HG02642 (cell line): Measurements from ENCODE around the gene FUCA2.
"Not testable (repeated sequence)": the region's sequence is repeated elsewhere in the genome, so short reads cannot be mapped to it uniquely, and the experiment has no call there.

Source experiments
- ATAC-seq: cut with Tn5 transposase; IDR thresholded peaks from one replicate; pipeline ENCODE4 v1.9.1; 2021; ENCODE audit warnings: mild to moderate bottlenecking; ENCODE audit not compliant: unreplicated experiment, poor library complexity

FUCA2 gene

DNA sequence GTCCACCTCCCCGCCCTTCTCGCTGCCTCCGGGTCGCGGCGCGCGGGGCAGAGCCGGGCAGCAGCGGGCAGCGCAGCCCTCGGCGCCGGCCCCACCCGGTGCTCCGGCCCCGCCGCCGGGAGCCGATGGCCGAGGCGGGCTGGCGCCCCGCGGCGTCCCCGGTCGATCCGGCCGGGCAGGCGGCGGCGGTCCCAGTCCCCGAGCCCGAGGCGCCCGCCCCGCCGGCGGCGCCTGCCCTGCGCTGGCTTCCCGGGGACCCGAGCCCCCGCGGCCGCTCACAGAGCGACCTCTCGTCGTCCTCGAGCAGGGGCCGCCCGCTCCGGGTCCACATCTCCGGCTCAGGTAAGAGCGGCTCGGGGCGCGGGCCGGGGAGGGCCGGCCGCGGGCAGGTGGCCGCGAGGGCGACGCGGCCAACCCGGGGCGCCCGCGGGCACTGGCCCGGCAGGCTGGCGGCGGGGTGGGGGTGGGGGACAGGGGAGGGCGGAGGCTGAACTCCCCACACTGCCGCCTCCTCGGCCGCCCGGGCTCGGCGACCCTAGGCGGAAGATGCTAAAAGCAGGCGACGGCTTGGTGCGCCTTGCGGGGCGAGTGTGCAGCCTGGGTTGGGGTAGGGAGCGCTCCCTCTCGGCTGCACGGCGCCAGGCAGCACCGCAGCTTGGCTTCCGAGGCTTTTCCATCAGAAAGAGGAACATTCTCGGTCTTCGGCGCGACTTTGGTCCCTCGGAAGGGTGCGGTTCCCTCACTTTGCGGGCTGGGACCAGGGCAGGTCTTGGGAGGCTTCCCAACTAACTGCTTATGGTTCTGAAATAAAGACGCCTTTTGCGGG is 25.6 kb upstream of the FUCA2 start:
- ATAC-seq: peak; percentile 70

DNA sequence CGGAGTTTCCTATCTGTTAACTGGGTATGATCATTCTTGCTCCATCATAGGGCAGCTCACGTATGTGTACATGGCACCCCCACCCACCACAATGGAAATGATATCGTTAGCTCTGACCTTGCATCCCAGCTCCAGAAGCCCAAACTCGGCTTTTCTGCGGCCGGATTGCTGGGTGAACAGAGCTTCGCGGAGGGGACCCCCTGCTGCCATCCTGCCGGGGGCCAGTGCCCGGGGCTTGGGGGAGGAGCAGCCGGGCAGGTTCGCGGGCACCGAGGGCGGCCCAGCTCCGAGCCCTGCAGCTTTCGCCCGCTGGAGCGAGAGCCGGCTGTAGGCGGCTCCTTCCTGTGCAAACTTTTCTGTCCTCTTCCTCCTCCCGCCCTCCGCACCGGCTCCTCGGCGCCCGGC is 24.9 kb upstream of the FUCA2 start:
- peak; percentile 78 for ATAC-seq

DNA sequence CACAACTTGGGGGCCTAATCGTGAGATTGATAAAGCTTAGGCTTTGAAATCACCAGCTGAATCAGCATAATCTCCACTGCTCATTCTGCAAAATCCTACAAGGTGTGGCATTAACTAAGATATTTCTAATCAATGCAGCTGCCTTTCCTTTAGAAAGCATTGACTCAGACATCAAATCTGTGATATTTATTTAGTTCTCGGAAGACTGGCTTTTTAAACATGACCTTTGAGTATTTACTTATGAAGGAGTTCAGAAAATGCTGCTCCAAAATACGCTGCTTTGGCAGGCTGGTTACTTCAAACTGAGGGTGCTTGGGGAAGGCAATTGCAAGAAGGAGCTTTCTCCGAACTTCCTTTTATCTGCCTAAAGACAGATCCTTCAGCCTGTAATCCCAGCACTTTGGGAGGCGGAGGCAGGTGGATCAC is 23.7 kb upstream of the FUCA2 start:
- no peak for ATAC-seq

DNA sequence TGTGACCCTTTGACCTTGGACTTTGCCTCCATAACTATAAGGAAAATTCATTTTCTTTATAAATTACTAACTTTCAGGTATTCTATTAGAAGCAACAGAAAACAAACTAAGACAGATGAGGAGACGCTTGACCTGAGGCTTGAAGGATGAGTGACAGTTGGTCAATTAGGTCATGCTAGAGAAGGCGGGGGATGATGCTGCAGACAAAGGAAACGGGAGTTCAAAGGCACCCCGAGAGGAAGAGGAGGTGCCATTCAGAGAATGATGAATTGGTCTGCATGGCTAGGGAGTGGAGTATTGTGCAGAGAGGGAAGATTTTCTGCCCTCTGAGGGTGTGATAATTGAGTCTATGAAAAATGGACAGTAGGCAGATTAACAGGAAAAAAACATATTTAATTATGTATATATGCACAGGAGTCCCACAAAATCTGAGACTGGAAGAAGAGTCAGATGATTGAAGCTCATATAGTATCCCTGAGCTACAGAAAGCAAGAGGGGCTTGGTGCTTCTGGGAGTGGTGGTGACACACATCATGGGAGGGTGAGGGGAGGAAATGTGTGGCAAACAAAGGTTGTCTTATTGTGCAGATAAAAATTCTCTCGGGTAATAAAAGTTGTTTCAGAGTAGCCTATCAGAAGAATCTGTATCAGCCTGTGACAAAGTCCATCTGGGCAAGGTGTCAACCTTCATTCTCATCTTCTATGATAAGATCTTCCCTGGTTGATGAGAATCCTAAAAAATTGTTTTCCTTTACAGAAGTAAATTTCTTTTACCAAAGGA is 20.4 kb upstream of the FUCA2 start:
- ATAC-seq: no peak

DNA sequence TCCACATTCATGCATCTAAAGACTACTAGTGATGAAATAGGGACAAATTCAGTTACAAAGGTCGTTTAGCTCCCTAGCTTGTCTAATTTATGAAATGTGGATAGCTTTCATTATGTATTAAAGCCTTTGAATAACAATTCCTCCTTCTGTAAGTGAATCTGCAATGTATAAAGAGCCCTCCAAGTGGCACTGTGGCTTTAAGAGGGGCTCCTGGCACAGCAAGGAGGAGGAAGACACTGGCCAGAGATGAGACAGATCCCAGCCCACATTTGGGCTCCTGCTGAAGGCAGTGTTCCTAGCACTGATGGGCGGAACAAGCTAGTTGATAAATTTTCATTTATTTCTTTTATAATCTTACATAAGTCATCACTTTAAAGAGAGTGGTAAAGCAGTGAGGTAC is 17.6 kb upstream of the FUCA2 start:
- ATAC-seq: no peak

DNA sequence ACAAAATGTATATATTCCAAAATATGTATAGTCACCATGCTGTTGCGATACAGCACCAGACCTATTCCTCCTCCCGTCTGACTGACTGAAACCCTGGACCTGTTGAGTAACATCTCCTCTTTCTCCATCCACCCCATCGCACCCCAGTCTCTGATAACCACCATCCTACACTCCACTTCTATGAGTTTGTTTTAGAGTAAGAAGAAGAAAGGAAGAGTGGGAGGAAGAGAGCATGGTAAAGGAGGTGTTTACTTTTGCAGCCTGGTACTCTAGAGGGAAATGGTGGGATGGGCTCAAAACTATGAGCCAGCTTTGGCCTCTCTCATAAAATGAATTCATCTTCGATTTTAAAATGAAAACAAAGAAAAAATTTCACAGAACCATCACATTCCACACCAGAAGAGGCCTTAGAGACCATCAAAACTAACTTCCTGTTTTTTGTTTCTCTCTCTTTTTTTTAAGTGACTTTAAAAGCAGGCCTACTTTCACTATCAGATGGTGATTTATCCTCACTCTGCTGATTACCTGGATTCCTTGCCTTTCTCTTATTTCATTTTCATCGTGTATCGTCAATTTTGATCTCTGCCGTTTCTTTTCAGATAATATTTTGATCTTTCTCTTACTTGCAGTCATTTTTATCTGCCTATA is 16.8 kb upstream of the FUCA2 start:
- ATAC-seq: peak; percentile 61

DNA sequence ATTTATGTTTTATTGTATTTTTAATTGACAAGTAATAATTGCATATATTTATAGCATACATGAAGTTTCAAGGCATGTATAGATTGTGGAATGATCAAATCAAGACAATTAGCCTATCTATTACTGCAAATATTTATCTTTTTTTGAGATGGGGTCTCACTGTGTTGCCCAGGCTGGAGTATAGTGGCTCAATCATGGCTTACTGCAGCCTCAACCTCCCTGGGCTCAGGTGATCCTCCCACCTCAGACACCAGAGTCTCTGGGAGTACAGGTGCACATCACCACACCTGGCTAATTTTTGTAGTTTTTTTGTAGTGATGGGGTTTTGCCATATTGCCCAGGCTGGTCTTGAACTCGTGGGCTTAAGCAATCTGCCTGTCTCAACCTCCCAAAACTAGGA is 16.2 kb upstream of the FUCA2 start:
- no peak for ATAC-seq

DNA sequence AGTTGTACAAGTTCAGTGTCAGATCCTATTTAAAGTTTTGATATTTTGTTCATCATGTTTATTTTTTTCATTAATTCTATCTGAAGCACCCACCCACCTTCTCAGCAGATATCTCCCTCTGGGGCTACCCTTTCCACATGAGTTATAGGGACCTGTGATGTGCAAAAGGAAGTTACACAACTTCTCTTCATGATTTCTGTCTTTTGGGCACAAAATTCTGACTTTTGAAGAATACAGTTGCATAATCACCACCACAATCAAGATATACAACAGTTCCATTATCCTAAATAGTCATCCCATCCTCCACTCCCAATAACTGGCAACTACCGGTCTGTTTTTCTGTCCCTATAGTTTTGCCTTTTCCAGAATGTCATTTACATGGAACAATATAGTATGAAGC is 13.8 kb upstream of the FUCA2 start:
- ATAC-seq: no peak

DNA sequence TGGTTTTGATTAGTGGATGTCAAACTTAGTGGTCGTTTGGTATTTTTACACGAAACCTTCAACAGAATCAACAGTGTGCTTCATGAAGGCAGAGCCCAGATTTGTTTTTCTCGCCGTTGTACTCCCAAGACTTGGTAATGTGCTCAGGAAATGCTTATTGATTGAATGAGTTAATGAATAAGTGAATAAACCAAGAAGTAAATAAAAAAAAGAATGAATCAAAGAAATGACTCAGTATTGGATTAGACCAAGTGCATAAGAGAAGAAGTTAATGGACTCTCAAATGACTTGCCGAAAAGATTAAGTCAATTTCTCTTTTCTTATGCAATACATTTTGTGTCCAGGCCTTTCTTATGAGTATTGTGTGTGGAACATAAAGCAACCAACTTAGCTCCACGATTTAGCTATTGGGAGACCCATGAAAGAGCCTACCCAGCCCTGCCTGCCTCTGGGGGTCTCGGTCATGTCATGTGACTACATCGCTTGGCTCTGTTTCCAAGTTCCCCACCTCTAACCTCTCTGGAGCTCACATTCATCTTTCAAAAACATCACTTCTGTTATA is 10.6 kb upstream of the FUCA2 start:
- no peak for ATAC-seq

DNA sequence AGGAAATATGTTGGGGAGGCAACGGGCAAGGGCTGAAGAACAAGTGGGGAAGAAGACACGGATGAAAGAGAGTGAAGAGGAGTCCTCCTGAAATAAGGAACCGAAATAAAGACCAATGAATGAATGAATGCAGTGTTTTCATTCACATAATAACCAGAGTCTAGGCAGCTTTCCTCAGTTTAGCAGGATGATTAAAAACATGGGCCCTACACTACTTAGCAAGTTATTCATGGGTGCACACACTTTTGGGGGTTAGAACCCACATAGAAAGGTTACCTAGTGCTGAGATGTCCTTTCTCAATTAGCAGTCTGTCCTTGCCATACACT is 5.9 kb upstream of the FUCA2 start:
- no peak for ATAC-seq

DNA sequence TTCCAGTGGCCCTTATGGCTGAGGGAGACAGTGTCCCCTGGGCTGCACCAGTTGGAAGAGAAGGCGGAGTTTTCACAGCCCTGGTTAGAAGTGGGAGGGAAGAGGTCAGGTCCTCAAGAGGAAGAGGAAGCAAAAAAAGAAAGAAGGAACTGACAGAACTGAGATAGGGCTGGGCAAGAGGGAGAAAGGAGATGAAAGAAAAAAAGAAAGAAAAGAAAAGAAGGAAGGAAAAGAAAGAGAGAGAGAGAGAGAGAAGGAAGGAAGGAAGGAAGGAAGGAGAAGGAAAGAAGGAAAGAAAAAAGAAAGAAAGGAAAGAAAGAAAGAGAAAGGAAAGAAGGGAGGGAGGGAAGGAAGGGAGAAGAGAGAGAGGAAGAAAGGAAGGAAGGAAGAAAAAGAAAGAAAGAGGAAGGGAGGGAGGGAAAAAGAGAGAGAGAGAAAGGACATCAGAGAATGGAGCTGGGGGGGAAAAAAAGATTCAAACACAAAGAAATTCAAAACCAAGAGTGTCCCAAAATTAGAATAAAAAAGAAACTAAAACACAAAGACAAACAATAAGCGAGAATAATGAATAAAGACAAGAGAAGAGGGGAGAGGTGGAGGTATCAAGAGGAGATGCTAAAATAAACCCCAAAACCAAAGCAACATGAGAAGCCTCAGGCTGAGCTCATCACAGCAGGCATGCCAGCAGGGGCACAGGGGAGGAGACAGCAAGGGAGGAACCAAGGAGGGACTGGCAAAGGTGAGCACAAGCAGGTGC is 5.3 kb upstream of the FUCA2 start:
- no peak for ATAC-seq

DNA sequence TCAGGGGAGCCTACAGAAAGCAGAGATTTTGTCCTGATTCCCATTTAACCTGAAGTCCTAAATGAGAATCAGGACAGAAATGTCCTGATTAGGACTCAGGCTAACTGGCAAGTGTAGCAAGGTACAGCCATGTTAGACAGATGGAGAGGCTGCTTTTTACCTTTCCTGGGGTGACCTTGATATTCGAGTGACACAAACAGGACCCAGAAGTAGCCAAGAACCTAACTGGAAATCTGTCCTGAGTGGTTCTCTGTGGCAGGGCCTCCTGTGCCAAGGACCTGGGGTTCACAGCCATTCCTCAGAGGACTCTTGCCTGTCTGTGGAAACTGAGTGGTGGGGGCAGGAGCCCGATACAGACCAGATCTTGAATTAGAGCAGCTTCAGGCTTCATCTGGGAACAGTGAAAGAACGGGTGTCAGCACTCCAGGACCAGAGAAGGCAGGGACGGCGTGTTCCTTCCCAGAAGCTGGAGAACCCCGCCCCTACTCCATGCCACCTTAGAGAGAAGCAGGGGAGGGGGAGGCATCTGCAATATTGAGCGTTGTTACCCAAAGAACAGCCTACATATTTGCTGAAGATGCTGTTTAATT is 4.3 kb upstream of the FUCA2 start:
- ATAC-seq: no peak

DNA sequence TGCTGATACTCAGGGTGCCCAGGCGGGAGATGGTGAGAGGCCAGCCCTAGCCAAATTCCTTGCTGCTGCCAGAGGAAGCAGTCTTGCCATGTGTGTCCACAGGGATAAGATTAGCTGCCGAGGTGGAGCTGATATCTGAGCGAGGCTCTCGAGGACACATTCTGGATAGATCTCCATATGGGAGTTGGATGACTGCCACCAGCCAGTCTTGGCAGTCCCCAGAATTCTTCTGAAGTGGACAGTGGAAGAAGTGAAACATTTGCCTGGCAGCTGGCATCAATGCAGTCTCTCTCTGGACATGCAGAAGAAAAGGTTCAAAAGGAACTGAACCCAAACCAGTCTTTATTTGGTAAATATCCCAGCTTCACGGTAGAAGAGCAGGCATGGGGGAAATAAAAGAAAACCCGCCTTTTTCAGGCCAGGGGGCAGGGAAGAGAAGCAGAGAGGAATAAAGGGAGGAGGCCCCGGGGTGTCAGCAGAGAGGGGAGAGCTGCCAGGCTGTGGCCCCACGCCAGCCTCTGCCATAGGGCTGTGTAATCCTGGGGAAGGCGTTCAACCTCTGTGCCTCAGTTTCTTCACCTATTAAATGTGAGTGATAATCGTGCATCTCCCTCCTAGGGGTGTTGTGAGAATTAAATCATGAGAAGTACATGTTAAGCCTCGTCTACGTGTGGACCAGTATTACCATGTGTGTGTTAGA is 3.7 kb upstream of the FUCA2 start:
- ATAC-seq: no peak

DNA sequence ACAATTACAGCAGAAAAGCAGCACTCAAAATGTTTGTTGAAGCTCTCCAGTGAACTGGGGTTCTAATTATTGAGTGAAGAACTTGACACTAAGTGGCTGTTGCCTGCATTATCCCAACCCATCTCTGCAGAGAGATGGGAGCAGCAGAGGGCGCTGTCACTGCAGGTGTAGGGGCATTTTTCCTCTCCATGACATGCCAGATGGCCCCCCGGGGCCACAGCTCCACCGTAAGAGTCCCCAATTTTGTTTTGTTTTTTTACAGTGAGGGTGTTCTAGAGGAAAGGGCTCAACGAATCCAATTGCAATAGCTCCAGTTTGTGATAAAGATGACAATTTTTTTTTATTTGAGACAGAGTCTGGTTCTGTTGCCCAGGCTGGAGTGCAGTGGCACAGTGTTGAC is 1.9 kb upstream of the FUCA2 start:
- ATAC-seq: no peak

DNA sequence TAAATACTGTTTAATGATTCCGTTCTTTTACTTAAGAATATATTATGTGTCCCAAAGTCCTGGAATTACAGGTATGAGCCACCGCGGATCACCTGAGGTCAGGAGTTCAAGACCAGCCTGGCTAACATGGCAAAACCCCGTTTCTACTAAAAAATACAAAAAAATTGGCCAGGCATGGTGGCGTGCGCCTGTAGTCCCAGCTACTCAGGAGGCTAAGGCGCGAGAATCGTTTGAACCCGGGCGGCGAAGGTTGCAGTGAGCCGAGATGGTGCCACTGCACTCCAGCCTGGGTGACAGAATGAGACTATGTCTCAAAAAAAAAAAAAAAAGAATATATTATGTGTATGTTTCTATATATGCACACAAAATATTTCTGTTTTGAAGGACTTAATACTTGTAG is 1.2 kb downstream of the FUCA2 start:
- ATAC-seq: not testable (repeated sequence)

DNA sequence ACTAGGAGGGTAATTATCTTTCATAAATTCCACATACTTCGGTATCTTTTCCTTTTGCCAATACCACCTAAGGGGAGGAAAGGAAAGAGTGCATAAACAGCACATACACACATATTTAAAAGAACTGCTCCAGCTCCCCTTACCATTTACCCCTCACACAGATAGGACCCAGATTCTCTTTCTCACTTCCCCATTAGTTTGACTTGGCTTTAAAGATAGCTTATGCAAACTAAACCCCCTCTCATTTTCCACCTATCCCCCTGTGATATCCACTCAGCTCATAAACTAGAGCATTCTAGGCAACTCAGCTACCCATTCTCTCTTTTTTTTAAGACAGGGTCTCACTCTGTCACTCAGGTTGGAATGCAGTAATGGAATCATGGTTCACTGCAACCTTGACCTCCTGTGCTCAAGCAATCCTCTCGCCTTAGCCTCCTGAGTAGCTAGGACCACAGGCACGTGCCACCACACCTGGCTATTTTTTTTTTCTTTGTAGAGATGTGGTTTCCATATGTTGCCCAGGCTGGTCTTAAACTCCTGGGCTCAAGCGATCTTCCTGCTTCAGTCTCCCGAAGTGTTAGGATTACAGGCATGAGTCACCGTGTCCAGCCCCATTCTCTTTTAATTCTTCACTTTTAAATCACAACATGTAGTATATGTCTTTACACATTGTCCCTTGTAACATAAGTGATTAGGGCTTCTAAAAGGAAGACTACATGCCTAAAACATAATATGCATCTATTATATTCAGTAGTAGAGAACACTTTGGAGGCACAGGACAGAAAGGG is 4.0 kb downstream of the FUCA2 start:
- peak; percentile 58 for ATAC-seq

DNA sequence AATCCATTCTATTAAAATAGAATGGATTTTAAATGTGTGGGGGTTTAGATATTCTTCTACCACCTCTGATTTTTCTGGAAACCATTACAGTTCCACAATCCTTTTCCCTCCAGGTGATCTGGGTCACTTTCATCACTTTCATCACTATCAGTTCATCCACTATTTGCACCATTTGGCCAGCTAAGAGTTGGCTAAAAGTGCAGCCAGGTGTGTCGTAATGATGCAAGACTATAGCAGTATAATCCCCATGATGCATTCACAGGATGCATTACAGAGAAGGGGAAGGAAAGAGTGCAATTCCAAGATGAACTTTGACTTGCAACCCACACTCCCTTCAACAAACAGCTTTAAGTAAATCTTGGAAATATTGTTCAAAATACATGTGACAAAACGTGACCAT is 4.9 kb downstream of the FUCA2 start:
- ATAC-seq: no peak

DNA sequence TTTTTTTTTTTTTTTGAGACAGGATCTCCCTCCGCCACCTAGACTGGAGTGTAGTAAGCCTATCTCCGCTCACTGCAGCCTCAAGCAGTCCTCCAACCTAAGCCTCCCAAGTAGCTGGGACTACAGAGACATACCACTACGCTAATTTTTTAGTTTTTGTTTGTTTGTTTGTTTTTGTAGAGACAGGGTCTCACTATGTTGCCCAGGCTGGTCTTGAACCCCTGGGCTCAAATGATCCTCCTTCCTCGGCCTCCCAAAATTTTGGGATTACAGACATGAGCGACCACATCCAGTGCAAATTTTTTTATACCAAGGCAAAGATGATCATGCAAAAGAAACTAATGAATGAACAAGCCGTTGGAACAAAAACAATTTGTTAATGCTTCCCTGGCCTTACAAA is 5.3 kb downstream of the FUCA2 start:
- ATAC-seq: no peak

DNA sequence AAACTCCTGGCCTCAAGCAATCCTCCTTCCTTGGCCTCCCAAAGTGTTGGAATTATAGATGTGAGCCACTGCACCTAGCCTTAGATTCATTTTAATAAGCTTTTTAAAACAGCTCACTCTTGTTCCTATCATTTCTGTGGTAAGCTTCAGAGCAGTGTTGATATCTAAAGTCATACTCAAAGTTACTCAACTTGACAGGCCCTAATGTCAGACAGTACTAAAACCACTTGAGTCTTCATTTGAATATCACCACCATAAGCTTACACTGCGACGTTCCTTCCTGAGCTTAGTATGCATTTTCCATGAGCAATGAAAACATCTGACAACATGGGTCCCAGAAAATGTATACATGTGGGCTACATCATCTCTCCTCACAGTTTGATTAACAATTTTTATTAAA is 6.0 kb downstream of the FUCA2 start:
- ATAC-seq: peak; percentile 35
